Retina (tissue), 1 donor: ENCODE measurements around the gene MSLN.

ENCODE experiments used
- DNase-seq: peaks from one replicate; pipeline ENCODE4 v3.0.0-alpha.2; 2016

Gene MSLN

GRCh38 chr16:778447-778846 is 17.9 kb downstream of the MSLN start:
- no peak for DNase-seq

DNA sequence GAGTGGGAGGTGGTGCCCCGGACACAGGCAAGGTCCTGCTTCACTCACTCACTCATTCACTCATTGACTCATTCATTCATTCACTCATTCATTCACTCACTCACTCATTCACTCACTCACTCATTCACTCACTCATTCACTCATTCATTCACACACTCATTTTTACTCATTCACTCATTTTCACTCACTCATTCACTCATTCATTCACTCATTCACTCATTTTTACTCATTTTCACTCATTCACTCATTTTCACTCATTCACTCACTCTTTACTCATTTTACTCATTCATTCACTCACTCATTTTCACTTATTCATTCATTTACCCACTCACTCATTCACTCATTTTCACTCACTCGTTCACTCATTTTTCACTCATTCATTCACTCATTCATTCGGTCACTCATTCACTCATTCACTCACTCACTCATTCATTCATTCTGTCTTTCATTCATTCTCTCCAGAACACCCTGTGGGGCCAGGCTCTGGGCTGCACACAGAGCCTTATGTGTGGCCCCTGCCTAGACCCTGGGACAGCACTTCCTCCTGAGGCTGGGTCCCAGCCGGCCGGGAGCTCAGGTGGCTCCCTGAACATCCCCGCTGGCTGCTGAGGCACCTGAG is 18.5 kb downstream of the MSLN start:
- no peak for DNase-seq

- no peak for DNase-seq
Observed at GRCh38 chr16:779561-779960, 19.0 kb downstream of the MSLN start.

DNA sequence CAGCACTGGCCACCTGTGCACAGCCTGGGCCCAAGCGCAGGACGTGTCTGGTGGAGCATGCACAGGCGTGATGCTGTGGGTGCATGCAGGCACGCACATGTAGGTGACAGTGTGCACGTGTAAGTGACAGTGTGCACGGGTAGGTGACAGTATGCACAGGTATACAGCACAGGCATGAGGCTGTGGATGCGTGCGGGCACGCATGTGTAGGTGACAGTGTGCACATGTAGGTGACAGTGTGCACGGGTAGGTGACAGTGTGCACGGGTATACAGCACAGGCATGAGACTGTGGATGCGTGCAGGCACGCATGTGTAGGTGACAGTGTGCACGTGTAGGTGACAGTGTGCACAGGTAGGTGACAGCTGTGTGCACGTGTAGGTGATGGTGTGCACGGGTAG is 19.8 kb downstream of the MSLN start:
- DNase-seq = no peak

DNA sequence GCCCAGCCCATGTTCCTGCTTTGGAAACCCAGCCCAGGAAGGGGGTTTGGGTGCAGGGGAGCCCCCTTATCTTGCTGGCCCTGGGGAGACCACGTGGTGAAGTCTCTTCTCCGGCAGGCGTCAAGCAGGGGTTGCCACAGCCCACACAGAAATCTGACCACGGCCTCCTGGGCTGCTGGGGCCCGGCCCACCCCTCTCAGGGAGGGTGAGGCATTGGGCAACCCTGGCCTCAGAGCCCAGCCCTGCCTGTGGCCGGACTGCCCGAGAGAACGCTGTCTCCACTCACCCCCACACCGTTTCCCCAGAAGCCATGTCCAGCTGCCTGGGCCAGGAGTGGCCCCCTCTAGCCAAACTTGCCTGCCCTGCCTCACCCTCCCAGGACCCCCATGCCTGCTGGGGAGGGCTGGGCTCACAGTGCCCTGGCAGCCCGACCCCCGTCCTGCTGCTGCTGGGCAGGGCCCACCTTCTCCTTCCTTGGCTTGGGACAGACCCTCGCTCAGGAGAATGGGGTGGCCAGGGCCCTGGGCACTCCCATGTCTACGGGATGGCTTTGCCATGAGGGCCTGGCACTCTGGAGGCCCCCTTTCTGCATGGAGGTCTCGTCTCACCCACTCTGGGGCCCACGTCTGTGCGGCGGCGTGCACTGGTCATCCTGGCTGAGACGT is 20.9 kb downstream of the MSLN start:
- no peak for DNase-seq

- no peak for DNase-seq
Observed at GRCh38 chr16:782258-782657, 21.7 kb downstream of the MSLN start.

DNA sequence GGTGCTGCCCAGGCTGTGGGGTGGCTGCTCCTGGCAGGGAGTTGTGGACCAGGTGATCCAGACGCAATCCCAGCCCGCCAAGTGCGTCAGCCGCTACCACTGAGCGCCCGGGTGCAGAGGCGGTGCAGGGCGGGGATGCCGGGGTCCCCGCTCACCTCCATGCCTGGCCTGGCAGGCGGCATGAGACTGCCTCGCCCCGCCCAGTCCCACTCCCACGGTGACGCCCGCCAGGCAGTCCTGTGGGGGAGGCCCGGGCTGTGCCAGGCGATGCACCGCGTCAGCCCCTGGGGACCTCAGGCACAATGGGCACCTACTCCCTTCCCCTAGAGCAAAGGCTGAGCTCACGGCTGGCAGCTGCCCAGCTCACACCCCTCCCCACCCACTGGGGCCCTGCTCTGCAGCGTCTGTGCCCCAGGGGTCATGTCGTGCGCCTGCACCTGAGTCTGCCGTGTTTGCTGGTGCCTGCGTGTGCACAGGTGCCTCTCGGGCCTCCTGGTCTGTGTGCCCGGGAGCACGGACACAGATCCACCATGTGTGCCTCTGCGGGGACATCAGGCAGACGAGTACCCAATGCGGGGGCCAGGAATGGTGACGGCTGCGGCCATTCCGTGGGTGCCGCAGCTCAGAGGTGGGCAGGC is 22.4 kb downstream of the MSLN start:
- DNase-seq = no peak

GRCh38 chr16:783404-784161 is 23.0 kb downstream of the MSLN start:
- no peak for DNase-seq

GRCh38 chr16:784431-784830 is 23.9 kb downstream of the MSLN start:
- DNase-seq = no peak

DNA sequence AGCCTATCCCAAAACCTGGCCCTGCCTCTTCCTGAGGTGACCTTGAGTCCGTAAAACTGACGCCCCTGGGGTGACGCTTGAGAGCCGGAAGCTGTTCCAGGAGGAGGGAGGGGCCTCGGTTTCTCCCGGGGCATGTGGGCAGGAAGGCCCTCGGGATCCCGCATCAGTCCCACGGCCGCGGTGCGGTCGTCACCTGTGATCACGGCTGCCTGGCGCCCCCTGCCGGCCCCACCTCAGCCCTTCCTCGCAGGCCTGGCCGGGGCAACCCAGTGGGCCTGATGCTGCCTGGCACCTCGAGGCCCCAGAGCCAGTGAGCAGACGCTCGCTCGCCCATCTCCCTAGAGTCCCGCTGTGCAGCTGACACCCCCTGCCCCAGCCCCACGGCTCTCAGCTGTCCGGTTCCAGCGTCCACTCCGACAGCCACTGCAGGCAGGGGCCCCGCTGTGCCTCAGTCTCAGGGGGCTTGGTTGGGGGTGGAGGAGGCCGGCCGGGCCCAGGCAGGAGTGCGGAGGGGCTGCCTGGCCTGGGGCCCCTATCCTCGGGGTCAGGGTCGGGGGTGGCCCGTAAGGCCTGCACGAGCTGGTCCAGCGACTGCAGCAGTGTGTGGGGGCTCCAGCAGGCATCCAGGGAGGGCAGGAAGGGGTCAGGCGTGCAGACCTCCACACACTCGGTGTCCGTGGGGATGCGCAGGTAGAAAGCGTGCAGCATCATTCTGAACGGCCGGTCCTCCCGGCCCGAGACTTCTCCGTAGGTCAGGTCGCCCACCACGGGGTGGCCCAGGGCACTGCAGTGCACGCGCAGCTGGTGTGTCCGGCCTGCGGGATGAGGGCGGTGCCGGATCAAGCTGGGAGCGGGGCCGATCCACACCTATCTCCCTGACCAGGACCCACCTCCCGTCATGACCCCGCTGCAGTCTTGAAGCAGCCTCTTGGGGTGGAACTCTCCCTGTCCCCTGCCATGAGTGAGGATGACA is 25.3 kb downstream of the MSLN start:
- peak; percentile 69 for DNase-seq

- no peak for DNase-seq
Observed at GRCh38 chr16:787321-787966, 26.9 kb downstream of the MSLN start.

- peak; percentile 40 for DNase-seq
Observed at GRCh38 chr16:787978-788398, 27.5 kb downstream of the MSLN start, which contains the start of gene RPUSD1. Gene RPUSD1 (minus strand): TSS chr16:788381. CDS start chr16:787737, 644 bp downstream.

GRCh38 chr16:788399-789126 is 28.0 kb downstream of the MSLN start, which contains the start of gene CHTF18:
Gene CHTF18 (plus strand): TSS chr16:788620. CDS start chr16:788685, 65 bp downstream.
- DNase-seq = peak; percentile 87

- no peak for DNase-seq
Observed at GRCh38 chr16:789191-789850, 28.8 kb downstream of the MSLN start.

GRCh38 chr16:790086-790485 is 29.6 kb downstream of the MSLN start:
- no peak for DNase-seq

- no peak for DNase-seq
Observed at GRCh38 chr16:791131-791530, 30.6 kb downstream of the MSLN start.

DNA sequence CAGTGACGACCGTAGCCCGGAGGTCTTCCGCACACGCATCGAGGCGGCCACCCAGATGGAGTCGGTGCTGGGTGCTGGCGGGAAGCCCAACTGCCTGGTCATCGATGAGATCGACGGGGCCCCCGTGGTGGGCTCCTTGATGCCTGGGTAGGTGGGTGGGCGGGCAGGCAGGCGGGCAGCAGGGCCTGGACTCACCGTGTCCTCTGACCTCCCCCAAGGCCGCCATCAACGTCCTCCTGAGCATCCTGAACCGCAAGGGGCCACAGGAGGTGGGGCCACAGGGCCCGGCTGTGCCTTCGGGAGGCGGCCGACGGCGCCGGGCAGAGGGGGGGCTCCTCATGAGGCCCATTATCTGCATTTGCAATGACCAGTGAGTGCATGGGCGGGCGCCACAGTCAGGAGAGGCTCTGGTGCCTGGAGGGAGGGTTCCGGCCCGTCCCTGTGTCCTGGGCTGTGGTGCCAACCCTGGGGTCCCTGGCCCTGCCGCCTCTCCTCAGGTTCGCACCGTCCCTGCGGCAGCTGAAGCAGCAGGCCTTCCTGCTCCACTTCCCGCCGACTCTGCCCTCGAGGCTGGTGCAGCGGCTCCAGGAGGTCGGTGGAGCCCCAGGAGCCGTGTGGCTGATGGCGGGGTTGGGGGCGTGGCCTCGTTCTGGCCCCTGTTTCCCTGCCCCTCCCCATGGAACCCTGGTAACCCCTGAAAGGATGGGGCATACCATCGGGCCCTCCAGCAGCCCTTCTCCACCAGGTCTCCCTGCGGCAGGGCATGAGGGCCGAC is 31.9 kb downstream of the MSLN start:
- DNase-seq = no peak

GRCh38 chr16:793414-793813 is 32.9 kb downstream of the MSLN start:
- DNase-seq = no peak

GRCh38 chr16:794091-794822 is 33.7 kb downstream of the MSLN start:
- DNase-seq = no peak
